ENCODE measurements around the gene DGKE. TPM values are rescaled to one million over a fixed set of nuclear protein-coding genes. Genes with fewer than 3 reads are reported as not detected.

The DGKE gene
- total and polyA plus RNA-seq, 2 donors (not counting 3 experiments of a cell fraction or from before 2014, with no cell fraction given): 4.9 to 22.9 TPM

- ChIA-PET POLR2A (no interaction called here), CTCF (interaction anchor here (1.0 to 3.1 kb wide), 4 partner anchors 7 to 23 kb away, joined by 3 to 9 read pairs (median 4); partner anchors contain the start of genes C17orf67 and DGKE)
- H3K9me1 ChIP-seq (replicated peaks; ENCODE audit: control insufficient read depth, extremely low read depth, insufficient read depth, low read length): no peaks in the 10 kb centered on the region
- dilution Hi-C loops (cut with MboI; ENCODE audit: extremely low pct_ligation_motif_present, low sequenced_read_pairs): no loop called here
- DNase-seq (ENCODE audit: low read depth, low spot score) (peak; percentile 29), FAIRE-seq (no peak)
- no peak overlapping the region for H3K9ac ChIP-seq (replicated peaks; ENCODE audit: extremely low read depth, insufficient read depth, low read length)
- no peaks in the 10 kb centered on the region for H3K9me3 ChIP-seq (replicated peaks; ENCODE audit: control insufficient read depth, insufficient read depth, low read length)
- H3K36me3 ChIP-seq (ENCODE audit: control insufficient read depth in 2 of 2, extremely low read depth in 1 of 2, insufficient read depth in 2 of 2, low read length in 2 of 2): peaks cover 0 to 2% of the 10 kb centered on the region in 2 experiments
- no peak overlapping the region for H3K4me2 ChIP-seq (ENCODE audit: insufficient read depth, low read length)
- no peak overlapping the region for H3K27ac ChIP-seq (ENCODE audit: insufficient read depth, low read depth, low read length)
- H3K4me3 ChIP-seq (replicated peaks in 1 of 3; ENCODE audit: insufficient read depth in 1 of 3, low read depth in 1 of 3, low read length in 3 of 3): no peak overlapping the region
- H4K20me1 ChIP-seq (replicated peaks; ENCODE audit: control insufficient read depth, extremely low read depth, insufficient read depth, low read length): no peaks in the 10 kb centered on the region
- H2AFZ ChIP-seq (ENCODE audit: low read depth, low read length): no peak overlapping the region
- H3K27me3 ChIP-seq (ENCODE audit: control insufficient read depth in 2 of 2, insufficient read depth in 2 of 2, low read length in 2 of 2): no peaks in the 10 kb centered on the region
- peaks cover 18% of the 10 kb centered on the region for H3K4me1 ChIP-seq (ENCODE audit: control insufficient read depth, extremely low read depth, insufficient read depth, low read length)
- no TSS peak for BruUV-seq (replicated peaks)
- intact Hi-C loops (cut with micrococcal nuclease): no loop called here
- peaks cover 3% of the 10 kb centered on the region for H3K79me2 ChIP-seq (ENCODE audit: control insufficient read depth, insufficient read depth, low read length)
- TF ChIP-seq GATA2 (IDR thresholded peaks at IDR 0.05; ENCODE audit: insufficient read depth, insufficient read length, low read depth, low read length) (no peak), POLR2AphosphoS5 (IDR thresholded peaks at IDR 0.05; ENCODE audit: insufficient read depth, low read depth, low read length) (no peak), MYC (IDR thresholded peaks at IDR 0.05; ENCODE audit: low read depth, low read length) (no peak)
Measured at GRCh38 chr17:56842577-56842976, 8.6 kb downstream of the DGKE start.

- no peak overlapping the region for H2AFZ ChIP-seq (ENCODE audit: low read depth, low read length)
- ChIA-PET POLR2A (no interaction called here), CTCF (interaction anchor here (1.6 kb wide), 1 partner anchor 26 kb away, joined by 4 read pairs; no protein-coding TSS in a partner anchor)
- intact Hi-C loops (cut with micrococcal nuclease): no loop called here
- H3K9ac ChIP-seq (replicated peaks; ENCODE audit: extremely low read depth, insufficient read depth, low read length): no peak overlapping the region
- TF ChIP-seq POLR2AphosphoS5 (IDR thresholded peaks at IDR 0.05; ENCODE audit: insufficient read depth, low read depth, low read length) (no peak), EZH2 (IDR thresholded peaks at IDR 0.05; ENCODE audit: borderline replicate concordance, low read depth, low read length, severe bottlenecking) (no peak)
- H3K4me3 ChIP-seq (replicated peaks in 1 of 3; ENCODE audit: insufficient read depth in 1 of 3, low read depth in 1 of 3, low read length in 3 of 3): no peak overlapping the region
- DNase-seq (ENCODE audit: low read depth, low spot score) (no peak), FAIRE-seq (no peak)
- dilution Hi-C loops (cut with MboI; ENCODE audit: extremely low pct_ligation_motif_present, low sequenced_read_pairs): no loop called here
- H4K20me1 ChIP-seq (replicated peaks; ENCODE audit: control insufficient read depth, extremely low read depth, insufficient read depth, low read length): no peaks in the 10 kb centered on the region
- H3K9me3 ChIP-seq (replicated peaks; ENCODE audit: control insufficient read depth, insufficient read depth, low read length): no peaks in the 10 kb centered on the region
- no peaks in the 10 kb centered on the region for H3K79me2 ChIP-seq (ENCODE audit: control insufficient read depth, insufficient read depth, low read length)
- no peak overlapping the region for H3K4me2 ChIP-seq (ENCODE audit: insufficient read depth, low read length)
- H3K9me1 ChIP-seq (replicated peaks; ENCODE audit: control insufficient read depth, extremely low read depth, insufficient read depth, low read length): no peaks in the 10 kb centered on the region
- BruUV-seq (replicated peaks): no TSS peak
- no peaks in the 10 kb centered on the region for H3K27me3 ChIP-seq (ENCODE audit: control insufficient read depth in 2 of 2, insufficient read depth in 2 of 2, low read length in 2 of 2)
- H3K27ac ChIP-seq (ENCODE audit: insufficient read depth, low read depth, low read length): no peak overlapping the region
- peaks cover 5 to 8% of the 10 kb centered on the region in 2 experiments for H3K36me3 ChIP-seq (ENCODE audit: control insufficient read depth in 2 of 2, extremely low read depth in 1 of 2, insufficient read depth in 2 of 2, low read length in 2 of 2)
- no peaks in the 10 kb centered on the region for H3K4me1 ChIP-seq (ENCODE audit: control insufficient read depth, extremely low read depth, insufficient read depth, low read length)
Measured at GRCh38 chr17:56845934-56846333, 12.0 kb downstream of the DGKE start.

Data from endothelial cell of umbilical vein (primary cell).